Panc1 (cell line): Measurements from ENCODE around the gene RAPGEF1. TPM values are rescaled to one million over a fixed set of nuclear protein-coding genes. Genes with fewer than 3 reads are reported as not detected.

ENCODE experiments used
- ATAC-seq: fragments of 200-7000 bp; cut with Tn5 transposase; 2 replicates; pipeline ENCODE4 v1.9.1; 2020; ENCODE audit warnings: mild to moderate bottlenecking, moderate library complexity
- BruUV-seq: library from RNA; stranded (reverse); fragments of 400-500 nt; replicated peaks from 2 replicates; lab custom pipeline; 2021; lab: Mats Ljungman, UMichigan
- CTCF ChIA-PET: fragments of 300-600 bp; sonication (Branson Sonifier 250); formaldehyde crosslinking; loops from one replicate; lab custom pipeline; 2022; ENCODE audit warnings: antibody characterized with exemption; lab: Charles Lee
- POLR2A ChIA-PET: fragments of 300-600 bp; sonication (Branson Sonifier 250); formaldehyde crosslinking; loops from one replicate; lab custom pipeline; 2022; ENCODE audit warnings: antibody characterized with exemption; lab: Charles Lee
- DNase-seq: peaks from one replicate; pipeline ENCODE4 v3.0.0-alpha.2; 2010; ENCODE audit warnings: low read depth, low spot score
- H3K27ac ChIP-seq: 2 replicates; pipeline ENCODE4 v1.5.1; 2011; ENCODE audit warnings: mild to moderate bottlenecking, low read length, inconsistent platforms
- H3K27me3 ChIP-seq: fragments of 200-500 bp; sonication (Bioruptor generic); 2 replicates; pipeline ENCODE4 v1.6.0; 2014; ENCODE audit warnings: low read length, inconsistent platforms; ENCODE audit not compliant: control insufficient read depth, insufficient read depth
- H3K36me3 ChIP-seq: fragments of 200-500 bp; sonication (Bioruptor generic); 2 replicates; pipeline ENCODE4 v1.5.1; 2014; ENCODE audit warnings: inconsistent platforms, mild to moderate bottlenecking, low read length, moderate library complexity; ENCODE audit not compliant: control insufficient read depth, insufficient read depth
- H3K4me1 ChIP-seq: 2 replicates; pipeline ENCODE4 v1.5.1; 2011; ENCODE audit warnings: inconsistent platforms, mild to moderate bottlenecking, low read length, moderate library complexity; ENCODE audit not compliant: control insufficient read depth, insufficient read depth
- H3K4me3 ChIP-seq, 2 experiments: 2 replicates each; pipeline ENCODE4 v1.5.1; 2011 to 2012; ENCODE audit warnings: low read depth in 2 of 2, low read length in 2 of 2, mild to moderate bottlenecking in 2 of 2, inconsistent platforms in 1 of 2, moderate library complexity in 1 of 2
- H3K9me3 ChIP-seq: fragments of 200-500 bp; sonication (Bioruptor generic); 2 replicates; pipeline ENCODE4 v1.5.1; 2014; ENCODE audit warnings: low read depth, mild to moderate bottlenecking, inconsistent platforms, low read length, moderate library complexity; ENCODE audit not compliant: control insufficient read depth, insufficient read depth
- POLR2AphosphoS5 ChIP-seq: IDR thresholded peaks from 2 replicates; pipeline ENCODE4 v1.6.1; 2012; ENCODE audit warnings: mild to moderate bottlenecking, low read depth, low read length, moderate library complexity
- SIN3A ChIP-seq: IDR thresholded peaks from 2 replicates; pipeline ENCODE4 v1.6.1; 2012; ENCODE audit warnings: low read depth, mild to moderate bottlenecking, low read length, moderate library complexity, borderline replicate concordance; ENCODE audit not compliant: insufficient read depth
- TCF7L2 ChIP-seq: IDR thresholded peaks from 2 replicates; pipeline ENCODE4 v1.6.1; 2011; ENCODE audit warnings: mild to moderate bottlenecking, low read depth, low read length, inconsistent platforms
- in situ Hi-C: cut with HindIII; loops from 2 replicates; pipeline ENCODE4 v1.10.0; 2016; ENCODE audit warnings: low sequenced_read_pairs, low pct_unique_long_range_greater_than_20kb
- intact Hi-C: fragments of 100-400 bp; cut with micrococcal nuclease; formaldehyde crosslinking; loops from one replicate; pipeline ENCODE4 v1.10.0; 2022; ENCODE audit not compliant: unreplicated experiment
- total RNA-seq: library from RNA; stranded (reverse); gene quantifications from one replicate; pipeline ENCODE4 v1.2.1, GENCODE V29; 2021; ENCODE audit not compliant: unreplicated experiment
- TF ChIP-seq, protein P1 (sequence below), 2 experiments: IDR thresholded peaks; 2 replicates each; pipeline ENCODE4 v1.6.1; 2011 to 2012; ENCODE audit warnings: low read depth in 2 of 2, control low read depth in 1 of 2, low read length in 1 of 2, mild to moderate bottlenecking in 1 of 2, moderate library complexity in 1 of 2; ENCODE audit not compliant: insufficient read depth in 1 of 2
- TF ChIP-seq, protein P2 (sequence below): fragments of 450-650 bp; IDR thresholded peaks from 2 replicates; pipeline ENCODE4 v1.5.1; 2017; ENCODE audit warnings: mild to moderate bottlenecking

The RAPGEF1 gene
- total RNA-seq, 1 experiment from 2014 or later, result 86.8 TPM

GRCh38 chr9:131781069-131781468 is 41.2 kb upstream of the RAPGEF1 start:
- ChIA-PET CTCF (interaction anchor here (0.7 kb wide), 1 partner anchor 313 kb away, joined by 5 read pairs; no protein-coding TSS in a partner anchor), POLR2A (no interaction called here)
- intact Hi-C loops (no loop called here), in situ Hi-C loops (no loop called here)
- no peak for ATAC-seq
- Histone ChIP-seq H3K27me3 (no peaks in the 10 kb centered on the region; the same call in 1 of the 2 replicates), H3K27ac (no peak overlapping the region), H3K9me3 (no peaks in the 10 kb centered on the region), H3K4me1 (no peaks in the 10 kb centered on the region), H3K36me3 (no peaks in the 10 kb centered on the region), H3K4me3 (no peak overlapping the region)
- TF ChIP-seq SIN3A (no peak), TCF7L2 (no peak), POLR2AphosphoS5 (no peak)
- TF ChIP-seq, protein P1, sequence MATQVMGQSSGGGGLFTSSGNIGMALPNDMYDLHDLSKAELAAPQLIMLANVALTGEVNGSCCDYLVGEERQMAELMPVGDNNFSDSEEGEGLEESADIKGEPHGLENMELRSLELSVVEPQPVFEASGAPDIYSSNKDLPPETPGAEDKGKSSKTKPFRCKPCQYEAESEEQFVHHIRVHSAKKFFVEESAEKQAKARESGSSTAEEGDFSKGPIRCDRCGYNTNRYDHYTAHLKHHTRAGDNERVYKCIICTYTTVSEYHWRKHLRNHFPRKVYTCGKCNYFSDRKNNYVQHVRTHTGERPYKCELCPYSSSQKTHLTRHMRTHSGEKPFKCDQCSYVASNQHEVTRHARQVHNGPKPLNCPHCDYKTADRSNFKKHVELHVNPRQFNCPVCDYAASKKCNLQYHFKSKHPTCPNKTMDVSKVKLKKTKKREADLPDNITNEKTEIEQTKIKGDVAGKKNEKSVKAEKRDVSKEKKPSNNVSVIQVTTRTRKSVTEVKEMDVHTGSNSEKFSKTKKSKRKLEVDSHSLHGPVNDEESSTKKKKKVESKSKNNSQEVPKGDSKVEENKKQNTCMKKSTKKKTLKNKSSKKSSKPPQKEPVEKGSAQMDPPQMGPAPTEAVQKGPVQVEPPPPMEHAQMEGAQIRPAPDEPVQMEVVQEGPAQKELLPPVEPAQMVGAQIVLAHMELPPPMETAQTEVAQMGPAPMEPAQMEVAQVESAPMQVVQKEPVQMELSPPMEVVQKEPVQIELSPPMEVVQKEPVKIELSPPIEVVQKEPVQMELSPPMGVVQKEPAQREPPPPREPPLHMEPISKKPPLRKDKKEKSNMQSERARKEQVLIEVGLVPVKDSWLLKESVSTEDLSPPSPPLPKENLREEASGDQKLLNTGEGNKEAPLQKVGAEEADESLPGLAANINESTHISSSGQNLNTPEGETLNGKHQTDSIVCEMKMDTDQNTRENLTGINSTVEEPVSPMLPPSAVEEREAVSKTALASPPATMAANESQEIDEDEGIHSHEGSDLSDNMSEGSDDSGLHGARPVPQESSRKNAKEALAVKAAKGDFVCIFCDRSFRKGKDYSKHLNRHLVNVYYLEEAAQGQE (IDR thresholded peaks at IDR 0.05; ENCODE audit: insufficient read depth in 1 of 2, low read depth in 2 of 2, low read length in 1 of 2), result no peak
- TF ChIP-seq, protein P2, sequence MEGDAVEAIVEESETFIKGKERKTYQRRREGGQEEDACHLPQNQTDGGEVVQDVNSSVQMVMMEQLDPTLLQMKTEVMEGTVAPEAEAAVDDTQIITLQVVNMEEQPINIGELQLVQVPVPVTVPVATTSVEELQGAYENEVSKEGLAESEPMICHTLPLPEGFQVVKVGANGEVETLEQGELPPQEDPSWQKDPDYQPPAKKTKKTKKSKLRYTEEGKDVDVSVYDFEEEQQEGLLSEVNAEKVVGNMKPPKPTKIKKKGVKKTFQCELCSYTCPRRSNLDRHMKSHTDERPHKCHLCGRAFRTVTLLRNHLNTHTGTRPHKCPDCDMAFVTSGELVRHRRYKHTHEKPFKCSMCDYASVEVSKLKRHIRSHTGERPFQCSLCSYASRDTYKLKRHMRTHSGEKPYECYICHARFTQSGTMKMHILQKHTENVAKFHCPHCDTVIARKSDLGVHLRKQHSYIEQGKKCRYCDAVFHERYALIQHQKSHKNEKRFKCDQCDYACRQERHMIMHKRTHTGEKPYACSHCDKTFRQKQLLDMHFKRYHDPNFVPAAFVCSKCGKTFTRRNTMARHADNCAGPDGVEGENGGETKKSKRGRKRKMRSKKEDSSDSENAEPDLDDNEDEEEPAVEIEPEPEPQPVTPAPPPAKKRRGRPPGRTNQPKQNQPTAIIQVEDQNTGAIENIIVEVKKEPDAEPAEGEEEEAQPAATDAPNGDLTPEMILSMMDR, result no peak
- DNase-seq, result no peak
- no TSS peak for BruUV-seq

DNA sequence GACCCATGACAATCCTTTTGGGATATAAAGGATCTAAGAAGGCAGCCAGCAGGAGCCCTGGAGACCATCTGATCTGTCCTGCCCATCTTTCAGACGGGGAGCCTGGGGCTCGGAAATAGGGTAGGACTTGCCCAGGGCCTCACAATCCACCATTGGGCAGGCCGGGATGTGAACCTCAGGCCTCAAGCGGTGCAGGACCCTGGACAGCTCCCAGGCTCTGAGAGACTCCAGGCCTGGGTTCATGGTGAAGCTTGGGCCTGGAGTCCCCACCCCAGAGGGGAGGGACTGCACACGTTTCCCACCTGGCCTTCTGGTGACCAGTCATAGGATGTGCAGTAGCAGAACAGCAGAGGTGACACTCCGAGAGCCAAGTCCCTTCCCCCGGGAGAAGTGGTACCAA is 36.6 kb upstream of the RAPGEF1 start:
- no peaks in the 10 kb centered on the region for H3K27me3 ChIP-seq
- no peaks in the 10 kb centered on the region for H3K36me3 ChIP-seq
- CTCF ChIA-PET, result no interaction called here
- no peaks in the 10 kb centered on the region for H3K9me3 ChIP-seq
- H3K4me1 ChIP-seq, result no peaks in the 10 kb centered on the region
- TF ChIP-seq, protein P1 (IDR thresholded peaks at IDR 0.05; ENCODE audit: insufficient read depth in 1 of 2, low read depth in 2 of 2, low read length in 1 of 2), result peak; percentile 90 to 94
- TF ChIP-seq, protein P2, result no peak
- ATAC-seq (no peak), DNase-seq (no peak)
- no TSS peak for BruUV-seq
- H3K4me3 ChIP-seq, result no peak overlapping the region
- in situ Hi-C loops, result no loop called here
- H3K27ac ChIP-seq, result no peak overlapping the region
- intact Hi-C loops, result no loop called here
- POLR2A ChIA-PET, result no interaction called here
